ENCODE measurements around the gene RBMS1. TPM values are rescaled to one million over a fixed set of nuclear protein-coding genes. Genes with fewer than 3 reads are reported as not detected.

Gene RBMS1
- total and polyA plus RNA-seq, 2 experiments from 2014 or later = 55.5 to 94.8 TPM

- H2AFZ ChIP-seq = no peak overlapping the region
- no peak overlapping the region for H3K4me2 ChIP-seq
- no peaks in the 10 kb centered on the region for H3K27me3 ChIP-seq (ENCODE audit: insufficient read depth)
- no peaks in the 10 kb centered on the region for H3K36me3 ChIP-seq (ENCODE audit: insufficient read depth)
- no peaks in the 10 kb centered on the region for H4K20me1 ChIP-seq (replicated peaks; ENCODE audit: insufficient read depth)
- no peaks in the 10 kb centered on the region; the same call in 2 of the 3 replicates for H3K4me1 Mint-ChIP-seq
- no peaks in the 10 kb centered on the region; the same call in 2 of the 3 replicates for H3K9me3 Mint-ChIP-seq
- H3K4me3 Mint-ChIP-seq = no peak overlapping the region
- H3K4me3 ChIP-seq = no peak overlapping the region
- H3K27ac ChIP-seq (ENCODE audit: low read depth) = no peak overlapping the region
- TF ChIP-seq NANOG (IDR thresholded peaks at IDR 0.05; ENCODE audit: borderline replicate concordance) = no peak
- no peak for TF ChIP-seq ZNF331 (CRISPR knock-in tag; IDR thresholded peaks at IDR 0.05; ENCODE audit: low read depth)
- no peak for TF ChIP-seq ZNF114 (CRISPR knock-in tag; IDR thresholded peaks at IDR 0.05)
- no peak for TF ChIP-seq CTCF (conservative IDR thresholded peaks at IDR 0.05; ENCODE audit: low read depth in 2 of 2)
- TF ChIP-seq ZNF462 (CRISPR knock-in tag; IDR thresholded peaks at IDR 0.05) = no peak
- TF ChIP-seq ETS1 (IDR thresholded peaks at IDR 0.05) = no peak
- no peak for TF ChIP-seq REST (IDR thresholded peaks at IDR 0.05; ENCODE audit: unreplicated experiment)
- TF ChIP-seq CREB1 (CRISPR knock-in tag; IDR thresholded peaks at IDR 0.05; ENCODE audit: low read depth) = no peak
- no peak for TF ChIP-seq POLR2AphosphoS5 (IDR thresholded peaks at IDR 0.05; ENCODE audit: low read depth)
- TF ChIP-seq EZH2phosphoT487 (IDR thresholded peaks at IDR 0.05; ENCODE audit: unreplicated experiment) = no peak
- TF ChIP-seq EZH2 (IDR thresholded peaks at IDR 0.05; ENCODE audit: low read depth, unreplicated experiment) = no peak
- no peak for TF ChIP-seq STAT1 (IDR thresholded peaks at IDR 0.05; ENCODE audit: unreplicated experiment)
- TF ChIP-seq JUNB (IDR thresholded peaks at IDR 0.05; ENCODE audit: unreplicated experiment) = no peak
- no peaks in the 10 kb centered on the region for H3K27me3 Mint-ChIP-seq (ENCODE audit: insufficient read depth, low read depth, poor library complexity)
- H3K4me1 ChIP-seq (ENCODE audit: insufficient read depth) = no peaks in the 10 kb centered on the region
- H3F3A ChIP-seq (replicated peaks; ENCODE audit: low read depth) = no peaks in the 10 kb centered on the region
- H3K27ac Mint-ChIP-seq = no peak overlapping the region
- ATAC-seq (no peak), DNase-seq (ENCODE audit: low spot score) (no peak)
- H3K36me3 Mint-ChIP-seq (ENCODE audit: low read depth) = no peaks in the 10 kb centered on the region
- H3K79me2 ChIP-seq (replicated peaks; ENCODE audit: insufficient read depth) = no peaks in the 10 kb centered on the region
- H3K9me2 ChIP-seq (ENCODE audit: insufficient read depth) = no peaks in the 10 kb centered on the region; the same call in 1 of the 2 replicates
These were observed 235.2 kb downstream of the RBMS1 start for GRCh38 chr2:160258492-160258805.

Data from GM23338 (cell line).